Stimulated activated memory B cell treated with anti-CD40 and anti-IgM and Interleukin-4, amounts not matched to agents 10 μg/mL and 1 μg/mL and 100 μg/mL, for 72 hours (primary cell): ENCODE results near the gene HAUS6.
"Not testable (repeated sequence)": the region's sequence is repeated elsewhere in the genome, so short reads cannot be mapped to it uniquely, and the experiment has no call there.

Experiments used
- ATAC-seq: fragments of 150-1000 bp; cut with Tn5 transposase; 2 replicates; pipeline ENCODE4 v1.10.0; 2021
- H3K27ac Mint-ChIP-seq: one replicate; pipeline ENCODE4 v1.8.0; 2022; ENCODE audit warnings: mild to moderate bottlenecking, mixed read lengths
- H3K27me3 Mint-ChIP-seq: one replicate; pipeline ENCODE4 v1.8.0; 2022; ENCODE audit warnings: mixed read lengths
- H3K36me3 Mint-ChIP-seq: one replicate; pipeline ENCODE4 v1.8.0; 2022; ENCODE audit warnings: mixed read lengths
- H3K4me1 Mint-ChIP-seq: one replicate; pipeline ENCODE4 v1.8.0; 2022; ENCODE audit warnings: mixed read lengths
- H3K4me3 Mint-ChIP-seq: one replicate; pipeline ENCODE4 v1.8.0; 2022; ENCODE audit warnings: mild to moderate bottlenecking, moderate library complexity, mixed read lengths
- H3K9me3 Mint-ChIP-seq: one replicate; pipeline ENCODE4 v1.8.0; 2022; ENCODE audit warnings: mixed read lengths

Gene HAUS6

GRCh38 chr9:19127871-19128500 lies 25.3 kb upstream of the HAUS6 start:
- Mint-ChIP-seq H3K27ac (peak overlapping the region; percentile 92), H3K4me1 (peaks cover 31% of the 10 kb centered on the region), H3K27me3 (no peaks in the 10 kb centered on the region), H3K4me3 (peak overlapping the region; percentile 83), H3K9me3 (no peaks in the 10 kb centered on the region), H3K36me3 (no peaks in the 10 kb centered on the region)
- peak; percentile 27 for ATAC-seq

- Mint-ChIP-seq H3K4me1 (peaks cover 22% of the 10 kb centered on the region), H3K27ac (peak overlapping the region; percentile 42), H3K36me3 (peaks cover 17% of the 10 kb centered on the region), H3K9me3 (no peaks in the 10 kb centered on the region), H3K27me3 (no peaks in the 10 kb centered on the region), H3K4me3 (no peak overlapping the region)
- no peak for ATAC-seq
These were observed 21.7 kb upstream of the HAUS6 start for GRCh38 chr9:19124430-19124793.

GRCh38 chr9:19122490-19123042 lies 19.9 kb upstream of the HAUS6 start:
- no peaks in the 10 kb centered on the region for H3K27me3 Mint-ChIP-seq
- H3K27ac Mint-ChIP-seq, result no peak overlapping the region
- H3K4me1 Mint-ChIP-seq, result peaks cover 7% of the 10 kb centered on the region
- H3K9me3 Mint-ChIP-seq, result no peaks in the 10 kb centered on the region
- no peak for ATAC-seq
- H3K36me3 Mint-ChIP-seq, result peaks cover 31% of the 10 kb centered on the region
- no peak overlapping the region for H3K4me3 Mint-ChIP-seq

- Mint-ChIP-seq H3K4me1 (no peaks in the 10 kb centered on the region), H3K27ac (no peak overlapping the region), H3K27me3 (no peaks in the 10 kb centered on the region), H3K4me3 (no peak overlapping the region), H3K36me3 (peaks cover 45% of the 10 kb centered on the region), H3K9me3 (no peaks in the 10 kb centered on the region)
- no peak for ATAC-seq
These were observed 18.2 kb upstream of the HAUS6 start for GRCh38 chr9:19120877-19121276.

GRCh38 chr9:19119801-19120440 lies 17.2 kb upstream of the HAUS6 start:
- Mint-ChIP-seq H3K27ac (no peak overlapping the region), H3K36me3 (peaks cover 51% of the 10 kb centered on the region), H3K9me3 (no peaks in the 10 kb centered on the region), H3K27me3 (no peaks in the 10 kb centered on the region), H3K4me3 (no peak overlapping the region), H3K4me1 (no peaks in the 10 kb centered on the region)
- no peak for ATAC-seq

- H3K4me1 Mint-ChIP-seq, result no peaks in the 10 kb centered on the region
- peaks cover 51% of the 10 kb centered on the region for H3K36me3 Mint-ChIP-seq
- no peaks in the 10 kb centered on the region for H3K9me3 Mint-ChIP-seq
- no peak overlapping the region for H3K4me3 Mint-ChIP-seq
- no peak for ATAC-seq
- H3K27ac Mint-ChIP-seq, result no peak overlapping the region
- no peaks in the 10 kb centered on the region for H3K27me3 Mint-ChIP-seq
These were observed 16.5 kb upstream of the HAUS6 start for GRCh38 chr9:19119246-19119645.

- ATAC-seq, result no peak
- H3K36me3 Mint-ChIP-seq, result peaks cover 51% of the 10 kb centered on the region
These were observed 14.5 kb upstream of the HAUS6 start for GRCh38 chr9:19117039-19117716.

GRCh38 chr9:19116107-19116790 lies 13.5 kb upstream of the HAUS6 start:
- Mint-ChIP-seq H3K4me1 (no peaks in the 10 kb centered on the region), H3K4me3 (no peak overlapping the region), H3K27me3 (no peaks in the 10 kb centered on the region), H3K9me3 (no peaks in the 10 kb centered on the region), H3K27ac (no peak overlapping the region), H3K36me3 (peaks cover 50% of the 10 kb centered on the region)
- ATAC-seq, result no peak

More at GRCh38 chr9:19117039-19117716, 14.5 kb upstream of the HAUS6 start:
- Mint-ChIP-seq H3K4me3 (no peak overlapping the region), H3K27me3 (no peaks in the 10 kb centered on the region), H3K4me1 (no peaks in the 10 kb centered on the region), H3K27ac (no peak overlapping the region), H3K9me3 (no peaks in the 10 kb centered on the region)

- H3K9me3 Mint-ChIP-seq, result no peaks in the 10 kb centered on the region
- H3K27ac Mint-ChIP-seq, result no peak overlapping the region
- H3K4me1 Mint-ChIP-seq, result no peaks in the 10 kb centered on the region
- H3K36me3 Mint-ChIP-seq, result peaks cover 38% of the 10 kb centered on the region
- H3K4me3 Mint-ChIP-seq, result no peak overlapping the region
- no peaks in the 10 kb centered on the region for H3K27me3 Mint-ChIP-seq
- no peak for ATAC-seq
These were observed 12.1 kb upstream of the HAUS6 start for GRCh38 chr9:19114680-19115270.

- Mint-ChIP-seq H3K9me3 (no peaks in the 10 kb centered on the region), H3K27ac (no peak overlapping the region), H3K36me3 (peaks cover 31% of the 10 kb centered on the region), H3K27me3 (no peaks in the 10 kb centered on the region), H3K4me1 (no peaks in the 10 kb centered on the region), H3K4me3 (no peak overlapping the region)
- ATAC-seq, result no peak
These were observed 11.4 kb upstream of the HAUS6 start for GRCh38 chr9:19113964-19114679.

- H3K27ac Mint-ChIP-seq, result not testable (repeated sequence)
- peaks cover 26% of the 10 kb centered on the region for H3K36me3 Mint-ChIP-seq
These were observed 10.4 kb upstream of the HAUS6 start for GRCh38 chr9:19113064-19113611.

GRCh38 chr9:19108038-19108437 lies 5.3 kb upstream of the HAUS6 start:
- no peaks in the 10 kb centered on the region for H3K9me3 Mint-ChIP-seq
- H3K36me3 Mint-ChIP-seq, result no peaks in the 10 kb centered on the region
- no peak overlapping the region for H3K27ac Mint-ChIP-seq
- H3K4me3 Mint-ChIP-seq, result no peak overlapping the region
- H3K4me1 Mint-ChIP-seq, result no peaks in the 10 kb centered on the region
- ATAC-seq, result no peak
- no peaks in the 10 kb centered on the region for H3K27me3 Mint-ChIP-seq

More at GRCh38 chr9:19113064-19113611, 10.4 kb upstream of the HAUS6 start:
- H3K4me3 Mint-ChIP-seq, H3K9me3 Mint-ChIP-seq, H3K4me1 Mint-ChIP-seq, ATAC-seq, H3K27me3 Mint-ChIP-seq: not testable (repeated sequence)

- H3K27ac Mint-ChIP-seq, result no peak overlapping the region
- H3K27me3 Mint-ChIP-seq, result no peaks in the 10 kb centered on the region
- no peak overlapping the region for H3K4me3 Mint-ChIP-seq
- peaks cover 24% of the 10 kb centered on the region for H3K4me1 Mint-ChIP-seq
- H3K9me3 Mint-ChIP-seq, result no peaks in the 10 kb centered on the region
- peaks cover 5% of the 10 kb centered on the region for H3K36me3 Mint-ChIP-seq
- ATAC-seq, result no peak
These were observed 2.0 kb upstream of the HAUS6 start for GRCh38 chr9:19104515-19105282.
